Limb (tissue), 2 donors: ENCODE results near the gene NBL1.
A peak's percentile ranks its signal among the peaks of the same experiment; 100 is the strongest.

ENCODE experiments used
- DNase-seq, 2 donors: peaks; one replicate each; pipeline ENCODE4 v3.0.0-alpha.2; 2016; ENCODE audit errors: extremely low spot score in 2 of 2

NBL1 gene, protein sequence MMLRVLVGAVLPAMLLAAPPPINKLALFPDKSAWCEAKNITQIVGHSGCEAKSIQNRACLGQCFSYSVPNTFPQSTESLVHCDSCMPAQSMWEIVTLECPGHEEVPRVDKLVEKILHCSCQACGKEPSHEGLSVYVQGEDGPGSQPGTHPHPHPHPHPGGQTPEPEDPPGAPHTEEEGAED

GRCh38 chr1:19643602-19644394, at the start of gene NBL1:
TSS of gene NBL1 (plus strand) at chr1:19644311. CDS start at chr1:19655031, 10,720 bp downstream.
- peak; percentile 62 to 80 for DNase-seq

DNA sequence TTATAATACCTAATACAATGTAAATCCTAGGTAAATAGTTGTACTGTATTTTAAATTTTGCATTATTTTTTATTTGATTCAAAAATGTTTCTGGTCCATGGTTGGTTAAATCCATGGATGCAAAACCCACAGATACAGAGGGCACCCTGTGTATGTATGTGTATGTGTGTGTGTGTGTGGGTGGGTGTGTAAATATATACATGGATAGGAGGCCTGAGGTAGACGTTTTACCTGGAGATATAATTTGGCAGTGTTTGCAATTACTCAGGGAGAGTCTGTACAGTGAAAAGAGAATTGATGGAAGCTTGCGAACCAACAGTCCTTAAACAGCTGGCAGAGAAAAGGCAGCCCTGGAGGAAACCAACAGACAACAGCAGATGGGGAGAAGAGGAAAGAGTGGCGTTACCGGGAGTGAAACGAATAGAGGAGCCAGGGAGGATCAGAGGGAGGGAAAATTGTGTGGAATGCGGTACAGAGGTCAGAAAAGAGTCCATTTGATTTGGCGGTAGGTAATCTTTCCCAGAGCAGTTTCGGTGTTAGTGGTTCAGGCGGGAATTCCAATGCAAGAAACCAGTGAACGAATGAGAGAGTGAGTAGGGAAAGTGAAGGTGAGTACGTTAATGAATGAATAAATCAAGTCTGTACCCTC, 47.9 kb upstream of the NBL1 start:
- DNase-seq: peak in 1 of 2 donors; percentile 45

DNA sequence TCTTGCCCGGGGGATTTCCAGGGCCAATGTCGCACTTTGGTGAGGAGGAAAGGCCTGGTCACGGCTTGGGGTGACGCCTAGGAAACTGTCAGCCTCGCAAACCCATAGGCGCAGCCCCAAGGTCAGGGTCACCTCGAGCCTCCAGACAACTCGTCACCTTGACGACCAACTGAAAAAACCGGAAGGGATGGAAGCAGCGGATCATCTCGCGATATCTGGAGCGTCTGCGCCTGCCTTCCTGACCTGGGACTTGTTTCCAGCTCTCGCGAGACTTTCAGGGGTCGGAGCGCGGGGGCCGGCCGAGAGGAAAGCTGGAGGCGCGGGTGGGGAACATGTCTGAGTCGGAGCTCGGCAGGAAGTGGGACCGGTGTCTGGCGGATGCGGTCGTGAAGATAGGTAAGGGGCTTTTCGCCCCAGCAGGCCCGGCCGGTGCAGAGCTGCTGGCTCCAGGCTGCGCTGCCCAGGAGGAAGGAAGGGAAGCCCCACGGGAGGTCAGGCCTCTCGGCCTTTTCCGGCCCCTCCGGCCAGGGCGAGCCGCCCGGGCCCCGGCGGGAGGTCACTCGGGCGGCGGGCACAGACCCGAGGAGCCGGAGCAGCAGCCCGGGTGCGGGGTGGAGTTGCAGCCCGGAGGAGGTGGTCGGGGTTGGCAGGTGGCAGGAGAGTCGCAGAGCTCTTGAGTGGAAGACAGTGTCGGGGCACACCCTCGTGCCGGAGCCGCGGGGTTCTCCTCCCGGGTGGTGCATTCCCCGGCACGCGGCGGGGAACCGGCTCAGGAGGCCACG, 47.2 kb upstream of the NBL1 start:
- peak; percentile 97 for DNase-seq

- peak in 1 of 2 donors; percentile 47 for DNase-seq
These were observed 46.4 kb upstream of the NBL1 start for GRCh38 chr1:19597496-19598309.

DNA sequence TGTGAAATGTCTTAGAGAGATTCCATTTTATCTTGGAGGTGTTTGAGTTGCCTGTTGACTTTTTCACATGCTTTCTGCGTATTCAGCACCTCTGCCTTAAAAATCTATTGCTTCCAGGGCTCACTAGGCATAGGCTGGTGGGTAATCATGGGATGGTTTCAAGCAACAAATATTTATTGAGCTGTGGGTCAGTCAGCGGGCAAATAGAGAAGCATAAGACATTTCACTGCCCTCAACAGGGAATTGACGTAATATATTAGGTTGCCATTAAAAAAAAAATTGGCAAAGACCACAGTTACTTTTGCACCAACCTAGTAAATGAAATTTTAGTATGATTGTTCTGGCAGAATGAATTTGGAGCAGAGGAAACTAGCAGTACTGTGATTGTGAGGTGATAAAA, 44.3 kb upstream of the NBL1 start:
- no peak for DNase-seq

DNA sequence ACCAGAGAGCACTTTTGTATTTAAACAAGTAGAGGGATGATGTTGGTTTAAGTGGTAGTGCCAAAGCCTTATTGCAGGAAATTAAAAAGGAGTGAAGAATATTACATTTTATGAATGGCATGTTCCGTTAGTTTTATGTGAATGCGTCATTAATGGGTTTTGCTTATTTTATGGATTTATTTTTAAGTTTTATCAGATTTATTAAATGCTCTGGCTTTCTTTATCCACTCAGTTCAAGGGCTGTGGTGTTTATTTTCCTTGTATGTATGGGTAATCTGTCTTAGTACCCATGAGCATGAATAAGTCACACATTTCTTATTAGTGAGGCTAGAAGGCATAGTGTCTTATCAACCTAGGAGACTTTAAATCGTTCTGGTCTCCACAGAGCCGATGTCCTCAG, 41.6 kb upstream of the NBL1 start:
- DNase-seq: no peak

- DNase-seq: no peak
These were observed 38.1 kb upstream of the NBL1 start for GRCh38 chr1:19605967-19606366.

DNA sequence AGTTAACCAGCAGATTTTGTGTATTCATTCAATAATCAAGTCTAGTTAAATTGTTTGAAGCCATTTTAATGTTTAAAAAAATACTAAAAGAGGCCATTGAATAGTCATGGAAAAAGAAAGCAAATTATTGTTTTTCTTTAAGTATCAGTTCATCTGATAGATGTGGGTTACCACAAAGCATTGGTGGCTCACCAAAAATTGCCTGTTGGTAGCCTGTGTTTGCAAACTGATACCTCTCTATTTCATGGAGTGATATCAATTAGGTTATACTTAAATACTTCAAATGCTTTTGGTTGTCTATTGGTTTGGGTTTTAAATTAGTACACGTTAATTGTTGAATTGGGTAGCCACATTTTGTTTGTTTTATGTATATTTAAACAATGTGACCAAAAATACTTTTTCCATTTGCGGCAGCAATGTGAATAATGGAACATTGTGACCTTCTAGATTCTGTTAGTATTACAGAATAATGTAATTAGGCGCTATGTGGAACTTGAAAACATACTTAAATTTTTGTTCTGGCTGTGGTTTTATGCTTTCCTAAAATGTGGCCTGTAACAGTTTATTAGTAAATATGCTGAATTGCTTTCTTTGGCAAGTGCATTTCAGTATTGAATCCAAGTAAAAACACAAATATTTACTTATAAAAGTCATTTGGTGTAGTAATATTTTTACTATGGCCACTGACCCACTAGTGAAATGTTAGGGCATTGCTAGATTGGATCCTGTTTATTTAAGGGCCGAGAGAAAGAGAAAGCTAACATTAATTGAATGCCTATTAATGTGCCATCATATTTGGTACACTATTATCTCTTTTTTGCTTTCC, 37.1 kb upstream of the NBL1 start:
- no peak for DNase-seq

GRCh38 chr1:19608232-19608631, 35.9 kb upstream of the NBL1 start:
- no peak for DNase-seq

DNA sequence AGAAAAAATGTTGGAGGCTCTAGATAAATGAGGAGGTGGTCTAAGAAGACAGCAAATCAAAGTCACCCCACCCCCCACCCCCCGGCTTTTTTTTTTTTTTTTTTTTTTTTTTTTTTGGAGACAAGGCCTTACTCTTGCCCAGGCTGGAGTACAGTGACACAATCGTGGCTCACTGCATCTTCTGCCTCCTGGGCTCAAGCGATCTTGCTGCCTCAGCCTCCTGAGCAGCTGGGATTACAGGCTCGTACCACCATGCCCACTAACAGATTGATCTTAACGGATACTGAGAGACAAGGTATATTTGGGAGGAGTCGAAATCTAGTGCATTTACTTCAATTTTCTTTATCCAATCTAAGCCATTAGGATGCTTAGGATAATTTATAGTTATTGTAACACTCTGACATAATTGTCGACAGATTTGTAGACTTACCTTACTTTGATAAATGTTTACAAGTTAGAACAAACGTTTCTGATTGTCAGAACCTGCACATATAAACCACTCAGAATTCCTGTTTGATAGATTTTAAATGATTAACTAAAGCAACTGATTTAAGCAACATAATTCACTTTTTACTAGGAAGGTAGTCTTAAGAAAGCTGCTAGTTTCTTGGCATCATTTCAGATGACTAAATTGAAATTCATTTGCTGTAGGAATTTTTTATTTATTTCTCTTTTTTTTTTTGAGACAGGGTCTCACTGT, 33.7 kb upstream of the NBL1 start:
- DNase-seq: no peak

DNA sequence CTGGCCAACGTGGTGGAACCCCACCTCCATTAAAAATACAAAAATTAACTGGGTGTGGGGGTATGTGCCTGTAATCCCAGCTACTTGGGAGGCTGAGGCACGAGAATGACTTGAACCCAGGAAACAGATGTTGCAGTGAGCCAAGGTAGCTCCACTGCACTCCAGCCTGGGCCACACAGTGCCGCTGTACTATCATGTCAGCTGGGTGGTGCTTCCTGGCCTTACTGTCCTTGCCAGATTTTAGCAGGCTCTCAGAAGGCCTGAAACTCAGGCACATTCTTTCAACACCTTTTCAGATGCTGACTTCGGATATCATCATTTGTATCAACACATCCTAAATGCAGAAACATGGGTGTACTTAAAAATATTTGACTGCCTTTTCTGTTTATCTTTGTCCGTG, 31.6 kb upstream of the NBL1 start:
- no peak for DNase-seq

DNA sequence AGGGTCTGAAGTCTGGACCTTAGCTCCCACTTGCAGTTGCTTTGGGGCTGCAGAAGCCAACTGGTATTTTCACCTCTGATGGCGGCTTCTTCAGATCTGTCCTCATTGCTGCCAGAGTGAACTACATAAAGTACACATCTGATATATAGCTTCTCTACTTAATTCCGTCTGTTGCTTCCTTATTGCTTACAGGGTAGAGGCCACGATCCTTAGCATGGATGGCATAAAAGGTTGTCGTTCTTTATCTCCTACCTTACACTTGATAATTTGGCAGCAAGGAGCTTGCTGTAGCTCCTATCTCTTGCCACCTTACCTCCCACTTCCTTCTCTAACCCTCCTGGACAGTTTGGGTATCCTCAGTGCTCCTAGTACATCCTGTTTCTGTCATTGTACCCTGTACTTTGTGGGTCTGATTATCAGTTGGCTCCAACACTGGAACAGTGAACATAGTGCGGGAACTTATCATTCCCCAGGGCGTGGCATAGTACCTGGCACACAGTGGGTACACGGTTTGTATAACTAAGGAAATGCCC, 30.9 kb upstream of the NBL1 start:
- no peak for DNase-seq

GRCh38 chr1:19615438-19615837, 28.7 kb upstream of the NBL1 start:
- no peak for DNase-seq

GRCh38 chr1:19616489-19616888, 27.6 kb upstream of the NBL1 start:
- DNase-seq: no peak

GRCh38 chr1:19617376-19617775, 26.7 kb upstream of the NBL1 start:
- DNase-seq: no peak

DNA sequence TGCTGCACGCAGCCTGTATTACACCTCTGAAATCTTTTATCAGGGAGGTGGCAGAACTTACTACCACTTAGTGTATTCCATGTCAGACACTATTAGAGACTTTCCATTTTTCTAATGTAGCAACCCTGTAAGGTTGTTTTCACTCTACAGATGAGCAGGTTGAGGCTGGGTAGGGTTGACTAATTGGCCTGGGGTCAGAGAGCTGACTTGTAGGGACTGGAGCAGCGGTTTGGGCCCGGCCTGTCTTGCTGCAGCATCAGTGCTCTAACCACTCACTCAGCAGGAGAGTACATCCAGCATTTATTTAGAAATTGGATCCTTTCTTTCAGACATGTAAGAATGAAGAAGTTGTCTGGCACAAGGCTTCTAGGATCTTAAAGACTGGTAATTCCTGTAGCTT, 25.7 kb upstream of the NBL1 start:
- DNase-seq: no peak

DNA sequence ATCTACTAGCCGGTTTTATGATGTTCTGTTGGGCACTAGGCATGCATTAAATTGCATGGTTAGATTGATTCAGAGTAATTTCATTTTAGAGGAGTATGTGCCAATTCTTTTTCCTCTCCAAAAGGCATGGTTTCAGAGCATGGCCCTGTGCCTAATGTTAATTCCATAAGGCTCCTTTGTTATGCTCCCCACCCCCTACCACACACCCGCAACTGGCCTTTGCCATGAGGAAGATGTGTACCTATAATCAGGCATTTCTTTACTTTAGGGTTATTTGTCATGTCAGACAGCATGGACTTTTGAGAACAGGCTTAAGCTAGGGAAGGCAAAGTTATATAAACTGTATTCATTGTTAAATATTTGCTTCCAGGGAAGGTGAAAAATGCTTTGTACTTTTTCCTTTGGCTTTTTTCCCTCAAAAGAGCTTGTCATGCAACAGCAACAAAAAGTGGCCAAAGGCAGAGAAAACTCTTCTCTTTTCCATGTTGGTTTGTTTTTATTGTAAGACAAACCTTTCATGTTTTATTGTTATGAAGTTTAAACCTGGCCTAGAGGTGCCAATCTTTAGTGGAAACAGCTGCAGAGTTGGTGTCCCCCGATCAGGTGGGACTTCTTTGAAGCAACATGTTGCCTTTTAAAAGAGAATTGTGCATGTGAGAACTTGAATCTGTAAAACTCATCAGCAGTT, 24.3 kb upstream of the NBL1 start:
- DNase-seq: no peak

DNA sequence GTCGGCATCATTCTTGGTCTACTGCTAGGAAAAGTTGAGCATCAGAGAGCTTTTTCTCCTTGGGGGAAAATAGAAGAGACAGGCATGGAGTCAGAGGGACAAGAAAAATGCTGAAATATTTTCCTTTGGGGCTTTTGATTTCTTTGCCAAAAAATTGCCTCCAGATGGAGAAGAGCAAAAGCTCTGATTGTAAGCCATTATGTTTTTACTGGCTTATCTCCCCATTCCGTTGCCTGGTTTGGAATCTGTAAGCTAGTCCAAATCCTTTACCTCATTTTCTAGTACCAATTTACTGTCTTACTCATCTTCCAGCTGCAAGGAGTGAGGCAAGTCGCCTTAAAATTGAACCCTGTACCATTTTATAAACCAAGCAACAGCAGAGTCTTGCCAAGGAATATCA, 23.3 kb upstream of the NBL1 start:
- DNase-seq: no peak
